ENCODE results near the gene HOXB5. TPM values are rescaled to one million over a fixed set of nuclear protein-coding genes. Genes with fewer than 3 reads are reported as not detected.

The HOXB5 gene
- total and polyA plus RNA-seq, 12 donors: 0.12 to 10.5 (median 3.6) TPM

- Histone ChIP-seq H3K36me3 (replicated peaks in 1 of 2) (peaks cover 0 to 8% of the 10 kb centered on the region in 2 donors), H3K27me3 (no peaks in the 10 kb centered on the region), H3K4me1 (replicated peaks in 1 of 2) (peaks cover 15 to 21% of the 10 kb centered on the region in 2 donors), H3K4me3 (peak overlapping the region in 2 of 4 donors; percentile 58 to 78), H3K27ac (peak overlapping the region; percentile 72 to 97 (median 85)), H3K9me3 (replicated peaks in 1 of 3) (no peaks in the 10 kb centered on the region)
- intact Hi-C loops (cut with DNase I): loop anchor here (5.0 kb wide), 1 partner anchor 35 kb away; the partner anchor contains the start of gene HOXB4 (in 2 of the 2)
- WGBS, 4 donors: 5 to 17% (median 15%) methylated on average over 27 of the region's 27 CpGs
- DNase-seq: peak in 2 of 7 donors; percentile 38 to 43
- no peak for TF ChIP-seq POLR2A (IDR thresholded peaks at IDR 0.05)
- TF ChIP-seq, protein P1, sequence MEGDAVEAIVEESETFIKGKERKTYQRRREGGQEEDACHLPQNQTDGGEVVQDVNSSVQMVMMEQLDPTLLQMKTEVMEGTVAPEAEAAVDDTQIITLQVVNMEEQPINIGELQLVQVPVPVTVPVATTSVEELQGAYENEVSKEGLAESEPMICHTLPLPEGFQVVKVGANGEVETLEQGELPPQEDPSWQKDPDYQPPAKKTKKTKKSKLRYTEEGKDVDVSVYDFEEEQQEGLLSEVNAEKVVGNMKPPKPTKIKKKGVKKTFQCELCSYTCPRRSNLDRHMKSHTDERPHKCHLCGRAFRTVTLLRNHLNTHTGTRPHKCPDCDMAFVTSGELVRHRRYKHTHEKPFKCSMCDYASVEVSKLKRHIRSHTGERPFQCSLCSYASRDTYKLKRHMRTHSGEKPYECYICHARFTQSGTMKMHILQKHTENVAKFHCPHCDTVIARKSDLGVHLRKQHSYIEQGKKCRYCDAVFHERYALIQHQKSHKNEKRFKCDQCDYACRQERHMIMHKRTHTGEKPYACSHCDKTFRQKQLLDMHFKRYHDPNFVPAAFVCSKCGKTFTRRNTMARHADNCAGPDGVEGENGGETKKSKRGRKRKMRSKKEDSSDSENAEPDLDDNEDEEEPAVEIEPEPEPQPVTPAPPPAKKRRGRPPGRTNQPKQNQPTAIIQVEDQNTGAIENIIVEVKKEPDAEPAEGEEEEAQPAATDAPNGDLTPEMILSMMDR (IDR thresholded peaks at IDR 0.05): no peak
Observed at GRCh38 chr17:48542114-48542656, 51.4 kb downstream of the HOXB5 start.

GRCh38 chr17:48541577-48542113 lies 51.9 kb downstream of the HOXB5 start:
- DNase-seq: peak in 6 of 7 donors; percentile 58 to 80 (median 69)

More at GRCh38 chr17:48541577-48542113, 51.9 kb downstream of the HOXB5 start:
- peaks cover 15 to 20% of the 10 kb centered on the region in 2 donors for H3K4me1 ChIP-seq (replicated peaks in 1 of 2)
- peak overlapping the region; percentile 72 to 97 (median 85) for H3K27ac ChIP-seq
- peak overlapping the region in 3 of 4 donors; percentile 25 to 78 (median 58) for H3K4me3 ChIP-seq
- H3K27me3 ChIP-seq: no peaks in the 10 kb centered on the region
- no peaks in the 10 kb centered on the region for H3K9me3 ChIP-seq (replicated peaks in 1 of 3)
- intact Hi-C loops (cut with DNase I): loop anchor here (5.0 kb wide), 1 partner anchor 36 kb away; the partner anchor contains the start of gene HOXB4 (in 2 of the 2)
- TF ChIP-seq, protein P1 (IDR thresholded peaks at IDR 0.05): no peak
- TF ChIP-seq POLR2A (IDR thresholded peaks at IDR 0.05): peak in 1 of 2 donors; percentile 38
- 5 to 13% (median 7%) methylated on average over 23 to 35 of the region's 36 CpGs for WGBS, 4 donors
- H3K36me3 ChIP-seq (replicated peaks in 1 of 2): peaks cover 0 to 8% of the 10 kb centered on the region in 2 donors

MicroRNA genes within 50 kb of the gene (microRNA counts, 767-probe panel; counts per million panel counts)
- microRNA hsa-miR-10a-5p: 5,281 to 5,810 counts per million in 2 donors

Small RNA genes lying within 50 kb of the gene (microRNA-seq; reads per million reads assigned to microRNA genes)
- gene MIR196A1: 0 to 0.89 (median 0) reads per million in 3 donors

Small RNA genes lying within 50 kb of the gene (small RNA-seq; reads per million reads assigned to genes)
- 0 to 0.17 reads per million in 2 donors for gene MIR196A1

Other genes with a start within 250 kb of the HOXB5 start
- gene SKAP1, start 163.6 kb downstream of the HOXB5 start, total RNA-seq: 10 to 100 TPM in 3 of 9 donors, 1 to 10 TPM in 6; 3.2 to 24.0 (median 9.8) TPM
- 100 to 1,000 TPM in 1 of 3 donors, 10 to 100 TPM in 2; 28.1 to 117 (median 52.8) TPM for gene SKAP1, start 163.6 kb downstream of the HOXB5 start, polyA plus RNA-seq
- gene HOXB1, start 62.8 kb downstream of the HOXB5 start, total RNA-seq: not detected
- gene HOXB1, start 62.8 kb downstream of the HOXB5 start, polyA plus RNA-seq: not detected
- gene HOXB2, start 48.7 kb downstream of the HOXB5 start, total RNA-seq: 10 to 100 TPM in 8 of 9 donors, 1 to 10 TPM in 1; 6.3 to 61.1 (median 27.8) TPM
- 10 to 100 TPM; 17.9 to 73.6 (median 24.2) TPM for gene HOXB2, start 48.7 kb downstream of the HOXB5 start, polyA plus RNA-seq
- 1 to 10 TPM; 1.7 to 9.8 (median 2.9) TPM for gene HOXB4, start 15.4 kb downstream of the HOXB5 start, total RNA-seq
- 1 to 10 TPM; 3.1 to 4.7 (median 4.5) TPM for gene HOXB4, start 15.4 kb downstream of the HOXB5 start, polyA plus RNA-seq
- 10 to 100 TPM in 4 of 9 donors, 1 to 10 TPM in 5; 2.3 to 18.8 (median 6.9) TPM for gene HOXB3, start 3.5 kb downstream of the HOXB5 start, total RNA-seq
- gene HOXB3, start 3.5 kb downstream of the HOXB5 start, polyA plus RNA-seq: 10 to 100 TPM in 2 of 3 donors, 1 to 10 TPM in 1; 3.3 to 28.8 (median 11.4) TPM
- gene HOXB6, start 11.2 kb upstream of the HOXB5 start, total RNA-seq: 10 to 100 TPM in 6 of 9 donors, 1 to 10 TPM in 3; 1.7 to 20.3 (median 11.7) TPM
- gene HOXB6, start 11.2 kb upstream of the HOXB5 start, polyA plus RNA-seq: 10 to 100 TPM; 10.9 to 23.1 (median 11.9) TPM
- gene HOXB7, start 17.2 kb upstream of the HOXB5 start, total RNA-seq: 10 to 100 TPM in 5 of 9 donors, 1 to 10 TPM in 4; 6.2 to 16.7 (median 10.6) TPM
- gene HOXB7, start 17.2 kb upstream of the HOXB5 start, polyA plus RNA-seq: 10 to 100 TPM; 20.3 to 27.0 (median 24.4) TPM
- 10 to 100 TPM in 1 of 9 donors, 1 to 10 TPM in 7, under 1 TPM in 1; 0.72 to 12.2 (median 6.2) TPM for gene HOXB8, start 21.5 kb upstream of the HOXB5 start, total RNA-seq
- 10 to 100 TPM in 1 of 3 donors, 1 to 10 TPM in 2; 4.2 to 13.3 (median 5.6) TPM for gene HOXB8, start 21.5 kb upstream of the HOXB5 start, polyA plus RNA-seq
- gene HOXB9, start 32.6 kb upstream of the HOXB5 start, total RNA-seq: 1 to 10 TPM in 3 of 9 donors, under 1 TPM in 4, not detected in 2; 0.11 to 2.7 (median 0.42) TPM
- gene HOXB9, start 32.6 kb upstream of the HOXB5 start, polyA plus RNA-seq: 1 to 10 TPM in 1 of 3 donors, under 1 TPM in 2; 0.64 to 1.0 (median 0.72) TPM
- not detected for gene PRAC1, start 128.7 kb upstream of the HOXB5 start, total RNA-seq
- gene PRAC1, start 128.7 kb upstream of the HOXB5 start, polyA plus RNA-seq: 1 to 10 TPM in 1 of 3 donors, not detected in 2; 2.7 TPM
- not detected for gene PRAC2, start 129.4 kb upstream of the HOXB5 start, total RNA-seq
- gene PRAC2, start 129.4 kb upstream of the HOXB5 start, polyA plus RNA-seq: not detected
- gene HOXB13, start 135.0 kb upstream of the HOXB5 start, total RNA-seq: under 1 TPM in 2 of 9 donors, not detected in 7; 0.07 to 0.11 TPM
- not detected for gene HOXB13, start 135.0 kb upstream of the HOXB5 start, polyA plus RNA-seq
- gene TTLL6, start 223.4 kb upstream of the HOXB5 start, total RNA-seq: under 1 TPM in 5 of 9 donors, not detected in 4; under 0.01 to 0.55 (median 0.40) TPM
- 1 to 10 TPM in 1 of 3 donors, under 1 TPM in 2; 0.29 to 2.0 (median 0.51) TPM for gene TTLL6, start 223.4 kb upstream of the HOXB5 start, polyA plus RNA-seq
- 100 to 1,000 TPM in 7 of 9 donors, 10 to 100 TPM in 2; 37.7 to 163 (median 138) TPM for gene CALCOCO2, start 237.3 kb upstream of the HOXB5 start, total RNA-seq
- gene CALCOCO2, start 237.3 kb upstream of the HOXB5 start, polyA plus RNA-seq: 100 to 1,000 TPM in 1 of 3 donors, 10 to 100 TPM in 2; 44.5 to 199 (median 61.9) TPM